ENCODE measurements around the gene PLOD1.

- TF ChIP-seq POLR2A (IDR thresholded peaks at IDR 0.05) (no peak), CTCF (IDR thresholded peaks at IDR 0.05) (peak; percentile 56 to 67 (median 62))
Measured at GRCh38 chr1:11893907-11894251, 40.6 kb upstream of the PLOD1 start.

Measured in uterus (tissue), 2 donors.